Psoas muscle (tissue), 8 donors: ENCODE data around the gene NAMPT. TPM values are rescaled to one million over a fixed set of nuclear protein-coding genes. Genes with fewer than 3 reads are reported as not detected.

Source experiments
- ATAC-seq, 4 donors: fragments of 200-7000 bp; cut with Tn5 transposase; one replicate each; pipeline ENCODE4 v1.9.1; 2020; ENCODE audit warnings: moderate library complexity in 3 of 4, mild to moderate bottlenecking in 2 of 4
- DNase-seq, 2 donors: peaks; one replicate each; pipeline ENCODE4 v3.0.0-alpha.2; 2020
- H3K27ac ChIP-seq: fragments of 200-600 bp; one replicate; pipeline ENCODE4 v1.8.0; 2022
- H3K27me3 ChIP-seq, 3 donors: fragments of 200-600 bp in 1 of 3; one replicate each; pipeline versions ENCODE4 v1.6.1 to v1.8.0; 2013 to 2022; ENCODE audit warnings: low read length in 2 of 3, mild to moderate bottlenecking in 2 of 3, moderate library complexity in 1 of 3; ENCODE audit not compliant: insufficient read depth in 3 of 3
- H3K36me3 ChIP-seq, 2 donors: fragments of 200-600 bp in 1 of 2; one replicate each; pipeline versions ENCODE4 v1.6.1 to v1.8.0; 2013 to 2022; ENCODE audit warnings: low read depth in 1 of 2, mild to moderate bottlenecking in 1 of 2, moderate library complexity in 1 of 2; ENCODE audit not compliant: insufficient read depth in 1 of 2
- H3K4me1 ChIP-seq: fragments of 200-600 bp; one replicate; pipeline ENCODE4 v1.8.0; 2022
- H3K4me3 ChIP-seq: fragments of 200-600 bp; one replicate; pipeline ENCODE4 v1.8.0; 2022; ENCODE audit warnings: mild to moderate bottlenecking
- H3K9me3 ChIP-seq: fragments of 200-600 bp; one replicate; pipeline ENCODE4 v1.8.0; 2022
- CTCF ChIP-seq: fragments of 200-600 bp; IDR thresholded peaks from one replicate; pipeline ENCODE4 v1.8.0; 2022; ENCODE audit warnings: antibody characterized with exemption
- WGBS, 3 donors: extraction: QIAGEN DNeasy Blood & Tissue Kit; methylation state at CpG; one replicate each; pipeline versions ENCODE4 v1.1.6 to v1.1.7; 2013; 5-methylcytosine and 5-hydroxymethylcytosine counted together
- intact Hi-C, 2 donors: fragments of 100-400 bp; cut with DNase I; formaldehyde crosslinking; loops; one replicate each; pipeline versions ENCODE4 v1.11.0 to v1.14.2; 2022
- polyA plus RNA-seq, 3 donors: library from polyadenylated mRNA; stranded (reverse); fragments of 200-250 nt; gene quantifications; one replicate each; pipeline ENCODE4 v1.2.3, GENCODE V29; 2013
- total RNA-seq, 4 donors: library from RNA; stranded (reverse); fragmentation: NEBNext Ultra II Directional in 2 of 4; extraction: Animal tissue kit (Norgen Biotek cat#: 25700) in 2 of 4; gene quantifications; one replicate each; pipeline versions ENCODE4 v1.2.1 to v1.2.4, GENCODE V29; 2021 to 2023
- donor health status: healthy with polysubstance abuse.
- donor health status: DM: no; HTN: no; CAD: no; lungs with moderate emphysema.
- donor health status: Bipolar disorder and iron deficiency.
- donor health status: healthy.
- donor health status: DM: yes; HTN: yes; CAD: no.
- donor health status: DM: no; HTN: no; CAD: no.
- donor health status: DM: no; HTN: no; CAD: no.
- donor health status: DM: yes; HTN: yes; CAD: no.

NAMPT gene
- total and polyA plus RNA-seq, 7 donors: 57.2 to 401 (median 130) TPM

GRCh38 chr7:106313456-106313901 lies 28.7 kb upstream of the NAMPT start:
- no peak for TF ChIP-seq CTCF
- Histone ChIP-seq H3K4me3 (no peak overlapping the region), H3K9me3 (no peaks in the 10 kb centered on the region), H3K27me3 (no peaks in the 10 kb centered on the region), H3K4me1 (no peaks in the 10 kb centered on the region), H3K36me3 (no peaks in the 10 kb centered on the region), H3K27ac (no peak overlapping the region)
- intact Hi-C loops: no loop called here
- WGBS, 3 donors: 50 to 57% (median 55%) methylated on average over 2 of the region's 2 CpGs
- DNase-seq (no peak), ATAC-seq (no peak)

GRCh38 chr7:106312906-106313305 lies 28.1 kb upstream of the NAMPT start:
- Histone ChIP-seq H3K27me3 (no peaks in the 10 kb centered on the region), H3K9me3 (no peaks in the 10 kb centered on the region), H3K4me3 (no peak overlapping the region), H3K4me1 (no peaks in the 10 kb centered on the region), H3K27ac (no peak overlapping the region), H3K36me3 (no peaks in the 10 kb centered on the region)
- DNase-seq (no peak), ATAC-seq (no peak)
- no peak for TF ChIP-seq CTCF
- 71 to 74% (median 74%) methylated on average over 2 of the region's 2 CpGs for WGBS, 3 donors
- intact Hi-C loops: no loop called here

GRCh38 chr7:106312099-106312871 lies 27.5 kb upstream of the NAMPT start:
- 83 to 87% (median 85%) methylated on average over 4 of the region's 4 CpGs for WGBS, 3 donors
- intact Hi-C loops: no loop called here
- TF ChIP-seq CTCF: no peak

GRCh38 chr7:106309362-106309761 lies 24.6 kb upstream of the NAMPT start:
- no peak for DNase-seq
- H3K4me3 ChIP-seq: no peak overlapping the region
- no peaks in the 10 kb centered on the region for H3K36me3 ChIP-seq
- H3K4me1 ChIP-seq: no peaks in the 10 kb centered on the region
- H3K27ac ChIP-seq: no peak overlapping the region
- no peaks in the 10 kb centered on the region for H3K9me3 ChIP-seq
- no peaks in the 10 kb centered on the region for H3K27me3 ChIP-seq
- intact Hi-C loops: loop anchor here in 1 of 2 donors (10.0 kb wide), 1 partner anchor 45 kb away; no protein-coding TSS in a partner anchor
- no peak for ATAC-seq
- TF ChIP-seq CTCF: no peak

More at GRCh38 chr7:106312099-106312871, 27.5 kb upstream of the NAMPT start:
- ATAC-seq (no peak), DNase-seq (no peak)
- Histone ChIP-seq H3K36me3 (no peaks in the 10 kb centered on the region), H3K4me3 (no peak overlapping the region), H3K27me3 (no peaks in the 10 kb centered on the region), H3K4me1 (no peaks in the 10 kb centered on the region), H3K9me3 (no peaks in the 10 kb centered on the region), H3K27ac (no peak overlapping the region)

GRCh38 chr7:106306256-106306655 lies 21.5 kb upstream of the NAMPT start:
- H3K27me3 ChIP-seq: no peaks in the 10 kb centered on the region
- no peaks in the 10 kb centered on the region for H3K9me3 ChIP-seq
- no peak overlapping the region for H3K27ac ChIP-seq
- ATAC-seq: no peak
- TF ChIP-seq CTCF: no peak
- intact Hi-C loops: loop anchor here in 1 of 2 donors (10.0 kb wide), 1 partner anchor 49 kb away; no protein-coding TSS in a partner anchor
- H3K36me3 ChIP-seq: no peaks in the 10 kb centered on the region
- DNase-seq: no peak
- 69 to 77% (median 72%) methylated on average over 3 of the region's 3 CpGs for WGBS, 3 donors
- no peak overlapping the region for H3K4me3 ChIP-seq
- H3K4me1 ChIP-seq: no peaks in the 10 kb centered on the region
